ENCODE measurements around the gene PHF1. TPM values are rescaled to one million over a fixed set of nuclear protein-coding genes. Genes with fewer than 3 reads are reported as not detected.
A peak's percentile ranks its signal among the peaks of the same experiment; 100 is the strongest.
"Not testable (repeated sequence)": the region's sequence is repeated elsewhere in the genome, so short reads cannot be mapped to it uniquely, and the experiment has no call there.

The PHF1 gene
- total RNA-seq, 1 donor from 2014 or later = 58.1 TPM

- Mint-ChIP-seq H3K36me3 (ENCODE audit: insufficient read depth) (peaks cover 1% of the 10 kb centered on the region), H3K9me3 (ENCODE audit: low read depth) (no peaks in the 10 kb centered on the region), H3K27me3 (no peaks in the 10 kb centered on the region), H3K4me1 (ENCODE audit: low read depth) (peaks cover 27% of the 10 kb centered on the region), H3K4me3 (ENCODE audit: low read depth) (peak within 1 kb of the TSS; percentile 90), H3K27ac (peak within 1 kb of the TSS; percentile 95)
- DNase-seq (ENCODE audit: low spot score, unreplicated experiment) = peak; percentile 99
- TF ChIP-seq CTCF (IDR thresholded peaks at IDR 0.05; ENCODE audit: unreplicated experiment) = peak; percentile 99
Measured at GRCh38 chr6:33391278-33391921, 19.4 kb upstream of the PHF1 start, which contains the start of gene KIFC1. Gene KIFC1, plus strand, starts transcription at chr6:33391823. Its CDS starts 163 bp downstream, at chr6:33391986.

- TF ChIP-seq CTCF (IDR thresholded peaks at IDR 0.05; ENCODE audit: unreplicated experiment) = no peak
- DNase-seq (ENCODE audit: low spot score, unreplicated experiment) = no peak
- H3K36me3 Mint-ChIP-seq (ENCODE audit: insufficient read depth) = peaks cover 1% of the 10 kb centered on the region
- H3K4me1 Mint-ChIP-seq (ENCODE audit: low read depth) = peaks cover 27% of the 10 kb centered on the region
- peak overlapping the region; percentile 90 for H3K4me3 Mint-ChIP-seq (ENCODE audit: low read depth)
- no peaks in the 10 kb centered on the region for H3K27me3 Mint-ChIP-seq
- H3K27ac Mint-ChIP-seq = peak overlapping the region; percentile 95
- no peaks in the 10 kb centered on the region for H3K9me3 Mint-ChIP-seq (ENCODE audit: low read depth)
Measured at GRCh38 chr6:33391922-33392594, 18.8 kb upstream of the PHF1 start.

GRCh38 chr6:33392595-33392948 lies 18.2 kb upstream of the PHF1 start:
- Mint-ChIP-seq H3K4me3 (ENCODE audit: low read depth) (peak overlapping the region; percentile 90), H3K36me3 (ENCODE audit: insufficient read depth) (peaks cover 1% of the 10 kb centered on the region), H3K9me3 (ENCODE audit: low read depth) (no peaks in the 10 kb centered on the region), H3K27me3 (no peaks in the 10 kb centered on the region), H3K27ac (peak overlapping the region; percentile 95), H3K4me1 (ENCODE audit: low read depth) (peaks cover 27% of the 10 kb centered on the region)
- no peak for TF ChIP-seq CTCF (IDR thresholded peaks at IDR 0.05; ENCODE audit: unreplicated experiment)
- no peak for DNase-seq (ENCODE audit: low spot score, unreplicated experiment)

- H3K36me3 Mint-ChIP-seq (ENCODE audit: insufficient read depth) = peaks cover 1% of the 10 kb centered on the region
- no peaks in the 10 kb centered on the region for H3K27me3 Mint-ChIP-seq
- no peak for DNase-seq (ENCODE audit: low spot score, unreplicated experiment)
- peaks cover 27% of the 10 kb centered on the region for H3K4me1 Mint-ChIP-seq (ENCODE audit: low read depth)
- no peak for TF ChIP-seq CTCF (IDR thresholded peaks at IDR 0.05; ENCODE audit: unreplicated experiment)
- H3K27ac Mint-ChIP-seq = peak overlapping the region; percentile 1
- H3K4me3 Mint-ChIP-seq (ENCODE audit: low read depth) = peak overlapping the region; percentile 90
- H3K9me3 Mint-ChIP-seq (ENCODE audit: low read depth) = no peaks in the 10 kb centered on the region
Measured at GRCh38 chr6:33392979-33393378, 17.8 kb upstream of the PHF1 start.

GRCh38 chr6:33397541-33397940 lies 13.3 kb upstream of the PHF1 start:
- Mint-ChIP-seq H3K27ac (no peak overlapping the region), H3K9me3 (ENCODE audit: low read depth) (no peaks in the 10 kb centered on the region), H3K27me3 (no peaks in the 10 kb centered on the region), H3K4me3 (ENCODE audit: low read depth) (no peak overlapping the region), H3K4me1 (ENCODE audit: low read depth) (peaks cover 19% of the 10 kb centered on the region), H3K36me3 (ENCODE audit: insufficient read depth) (peaks cover 1% of the 10 kb centered on the region)
- DNase-seq (ENCODE audit: low spot score, unreplicated experiment) = no peak
- TF ChIP-seq CTCF (IDR thresholded peaks at IDR 0.05; ENCODE audit: unreplicated experiment) = no peak

GRCh38 chr6:33398601-33399000 lies 12.2 kb upstream of the PHF1 start:
- H3K9me3 Mint-ChIP-seq (ENCODE audit: low read depth); H3K36me3 Mint-ChIP-seq (ENCODE audit: insufficient read depth): not testable (repeated sequence)

GRCh38 chr6:33399881-33400280 lies 10.9 kb upstream of the PHF1 start:
- H3K4me1 Mint-ChIP-seq (ENCODE audit: low read depth); DNase-seq (ENCODE audit: low spot score, unreplicated experiment); H3K27me3 Mint-ChIP-seq; H3K36me3 Mint-ChIP-seq (ENCODE audit: insufficient read depth); H3K9me3 Mint-ChIP-seq (ENCODE audit: low read depth); H3K4me3 Mint-ChIP-seq (ENCODE audit: low read depth): not testable (repeated sequence)
- H3K27ac Mint-ChIP-seq = peak overlapping the region; percentile 70

More at GRCh38 chr6:33398601-33399000, 12.2 kb upstream of the PHF1 start:
- H3K4me1 Mint-ChIP-seq (ENCODE audit: low read depth) = peaks cover 12% of the 10 kb centered on the region
- not testable (repeated sequence) for H3K27ac Mint-ChIP-seq; H3K27me3 Mint-ChIP-seq; H3K4me3 Mint-ChIP-seq (ENCODE audit: low read depth); DNase-seq (ENCODE audit: low spot score, unreplicated experiment)

Measured in progenitor cell of endocrine pancreas (in vitro differentiated cells).